ENCODE measurements around the gene HIPK3.

HIPK3 gene

DNA sequence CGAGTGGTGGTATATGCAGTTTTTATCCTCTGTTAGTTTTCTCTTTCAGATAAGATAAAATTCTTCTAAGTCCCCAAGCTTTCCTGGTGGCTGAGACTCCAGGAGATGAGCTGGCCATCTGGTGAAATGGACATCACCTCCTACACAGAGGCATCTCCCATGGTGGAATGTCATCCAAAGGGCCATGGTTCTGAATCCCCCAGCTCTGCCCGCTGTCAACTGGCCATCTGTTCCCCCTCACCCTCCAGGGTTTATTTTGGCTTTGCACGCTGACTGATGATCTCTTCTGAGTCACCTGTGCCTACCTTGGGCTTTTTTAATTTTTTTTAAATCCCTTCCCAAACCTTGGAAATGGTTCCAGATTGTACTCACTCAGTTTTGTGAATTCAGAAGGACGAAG is 142.2 kb downstream of the HIPK3 start:
- DNase-seq: no peak

GRCh38 chr11:33402066-33402465 is 144.9 kb downstream of the HIPK3 start:
- DNase-seq: peak; percentile 2

DNA sequence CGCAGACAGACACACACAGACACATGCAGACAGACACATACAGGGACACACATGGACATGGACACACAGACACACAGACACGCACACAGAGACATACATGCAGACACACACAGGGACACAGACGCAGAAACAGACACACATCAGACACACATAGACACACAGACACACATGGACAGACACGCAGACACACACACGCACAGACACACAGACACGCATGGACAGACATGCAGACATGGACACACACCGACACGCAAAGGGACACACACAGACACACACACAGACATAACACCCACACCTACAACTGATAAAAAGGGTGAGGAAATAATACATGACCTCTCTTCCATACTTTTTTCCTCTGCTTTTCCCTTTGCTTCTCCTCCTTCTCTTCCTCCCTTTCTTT is 146.2 kb downstream of the HIPK3 start:
- no peak for DNase-seq

DNA sequence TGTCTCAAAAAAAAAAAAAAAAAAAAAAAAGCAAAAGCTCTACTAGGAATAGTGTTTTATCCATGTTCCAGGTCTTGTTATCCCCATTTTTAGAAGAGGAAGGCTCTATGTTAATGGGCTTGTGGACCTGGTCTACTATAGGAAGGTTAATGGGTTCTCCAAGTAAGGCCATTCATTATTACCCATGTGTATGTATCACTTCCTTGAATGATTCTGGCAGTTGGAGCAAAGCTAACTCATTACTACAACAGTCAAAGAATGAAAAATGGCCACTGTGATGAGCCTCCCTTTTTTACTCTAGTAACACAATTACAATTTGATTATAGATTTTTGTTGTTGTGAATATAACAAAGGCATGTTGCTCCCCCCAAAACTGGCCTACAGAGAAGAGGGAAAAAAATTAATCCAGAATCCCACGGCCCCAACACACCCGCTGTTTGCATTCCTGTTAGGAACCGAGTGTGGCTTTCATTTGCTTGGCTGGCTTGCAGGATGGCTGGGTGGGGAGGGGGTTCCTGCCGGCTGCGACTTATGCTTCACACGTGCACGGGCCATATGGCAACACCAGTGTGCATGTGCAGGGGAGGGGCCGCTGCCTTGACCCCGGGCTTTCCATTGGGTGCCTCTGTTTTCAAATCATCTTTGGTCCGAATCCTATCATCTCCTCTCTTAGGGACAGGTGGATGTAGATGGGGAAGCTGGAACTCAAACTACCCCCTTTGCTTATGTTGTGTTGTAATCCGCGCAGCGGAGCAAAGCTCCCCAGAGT is 148.8 kb downstream of the HIPK3 start:
- no peak for DNase-seq
